ENCODE results near the gene KRTAP10-12.

DNA sequence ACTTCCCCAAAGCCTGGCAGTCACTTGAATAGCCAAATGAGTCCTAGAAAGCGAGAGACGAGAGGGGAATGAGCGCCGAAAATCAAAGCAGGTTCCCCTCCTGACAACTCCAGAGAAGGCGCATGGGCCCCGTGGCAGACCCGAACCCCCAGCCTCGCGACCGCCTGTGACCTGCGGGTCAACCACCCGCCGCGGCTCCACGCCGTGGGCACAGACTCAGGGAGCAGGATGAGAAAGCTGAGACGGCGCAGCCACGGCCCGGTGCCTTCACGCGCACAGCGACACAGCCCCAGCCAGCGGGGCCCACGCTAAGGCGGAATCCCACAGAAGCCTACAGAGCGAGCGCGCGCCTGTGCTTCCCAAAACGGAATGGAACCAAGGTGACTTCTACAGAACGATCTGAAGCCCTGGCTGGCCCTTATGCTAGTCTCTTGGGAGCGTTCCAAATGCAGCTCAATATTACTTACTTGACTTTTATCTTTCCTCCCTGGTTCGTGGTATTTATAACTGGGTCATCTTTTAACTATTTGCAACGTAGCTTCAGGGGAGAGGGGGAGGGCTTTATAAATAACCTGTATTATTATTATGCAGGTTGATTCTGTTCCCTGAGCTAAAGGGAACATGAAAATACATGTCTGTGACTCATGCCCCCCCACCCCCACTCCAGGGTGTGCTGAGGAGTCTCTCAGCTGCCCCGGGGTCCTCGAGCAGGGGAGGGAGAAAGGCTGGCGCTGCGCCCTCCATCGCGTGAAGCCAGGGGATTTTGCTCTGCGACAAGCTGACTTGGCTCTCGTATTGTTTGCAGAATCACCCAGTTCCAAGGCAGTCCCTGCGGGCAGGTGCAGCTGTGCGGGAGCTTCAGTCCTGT lies 12.7 kb downstream of the KRTAP10-12 start:
- peak; percentile 37 for TF ChIP-seq POLR2AphosphoS5 (IDR thresholded peaks at IDR 0.05)
- TF ChIP-seq EZH2 (IDR thresholded peaks at IDR 0.05; ENCODE audit: borderline replicate concordance, insufficient read depth, low read length, poor library complexity, severe bottlenecking), result no peak

All from neural cell (in vitro differentiated cells).